ENCODE data around the gene FBXO3.
A peak's percentile ranks its signal among the peaks of the same experiment; 100 is the strongest.

The FBXO3 gene

GRCh38 chr11:33773404-33773986 is 825 bp downstream of the FBXO3 start:
- Histone ChIP-seq H3K9ac (ENCODE audit: low read length in 5 of 5) (peak overlapping the region; percentile 48 to 87 (median 76)), H3K36me3 (ENCODE audit: control insufficient read depth in 5 of 5, insufficient read depth in 5 of 5, low read length in 5 of 5) (peaks cover 11 to 16% (median 14%) of the 10 kb centered on the region in 5 donors), H3K27me3 (ENCODE audit: control insufficient read depth in 5 of 5, insufficient read depth in 4 of 5, low read length in 5 of 5) (peaks cover 0 to 7% (median 3%) of the 10 kb centered on the region in 5 donors), H3K4me3 (ENCODE audit: low read depth in 1 of 5, low read length in 5 of 5) (peak overlapping the region; percentile 80 to 95 (median 86)), H3K9me3 (ENCODE audit: control insufficient read depth in 5 of 5, low read length in 5 of 5) (no peaks in the 10 kb centered on the region), H3K27ac (ENCODE audit: low read depth, low read length) (peak overlapping the region; percentile 74), H3K4me1 (ENCODE audit: control insufficient read depth in 5 of 5, insufficient read depth in 5 of 5, low read length in 5 of 5) (peaks cover 0 to 34% (median 27%) of the 10 kb centered on the region in 5 donors)

- Histone ChIP-seq H3K9ac (ENCODE audit: low read length in 5 of 5) (peak overlapping the region in 1 of 5 donors; percentile 80), H3K27me3 (ENCODE audit: control insufficient read depth in 5 of 5, insufficient read depth in 4 of 5, low read length in 5 of 5) (peaks cover 0 to 1% (median 0%) of the 10 kb centered on the region in 5 donors), H3K9me3 (ENCODE audit: control insufficient read depth in 5 of 5, low read length in 5 of 5) (no peaks in the 10 kb centered on the region), H3K36me3 (ENCODE audit: control insufficient read depth in 5 of 5, insufficient read depth in 5 of 5, low read length in 5 of 5) (peaks cover 14 to 22% (median 20%) of the 10 kb centered on the region in 5 donors), H3K4me3 (ENCODE audit: low read depth in 1 of 5, low read length in 5 of 5) (peak overlapping the region in 3 of 5 donors; percentile 86 to 95 (median 94)), H3K4me1 (ENCODE audit: control insufficient read depth in 5 of 5, insufficient read depth in 5 of 5, low read length in 5 of 5) (peaks cover 0 to 34% (median 25%) of the 10 kb centered on the region in 5 donors), H3K27ac (ENCODE audit: low read depth, low read length) (no peak overlapping the region)
These were observed 1.4 kb downstream of the FBXO3 start for GRCh38 chr11:33772870-33773269.

GRCh38 chr11:33772300-33772699 is 2.0 kb downstream of the FBXO3 start:
- Histone ChIP-seq H3K27ac (ENCODE audit: low read depth, low read length) (no peak overlapping the region), H3K4me3 (ENCODE audit: low read depth in 1 of 5, low read length in 5 of 5) (no peak overlapping the region), H3K36me3 (ENCODE audit: control insufficient read depth in 5 of 5, insufficient read depth in 5 of 5, low read length in 5 of 5) (peaks cover 19 to 26% (median 25%) of the 10 kb centered on the region in 5 donors), H3K4me1 (ENCODE audit: control insufficient read depth in 5 of 5, insufficient read depth in 5 of 5, low read length in 5 of 5) (peaks cover 0 to 34% (median 25%) of the 10 kb centered on the region in 5 donors), H3K9ac (ENCODE audit: low read length in 5 of 5) (no peak overlapping the region), H3K9me3 (ENCODE audit: control insufficient read depth in 5 of 5, low read length in 5 of 5) (no peaks in the 10 kb centered on the region), H3K27me3 (ENCODE audit: control insufficient read depth in 5 of 5, insufficient read depth in 4 of 5, low read length in 5 of 5) (no peaks in the 10 kb centered on the region)

- no peaks in the 10 kb centered on the region for H3K27me3 ChIP-seq (ENCODE audit: control insufficient read depth in 5 of 5, insufficient read depth in 4 of 5, low read length in 5 of 5)
- H3K36me3 ChIP-seq (ENCODE audit: control insufficient read depth in 5 of 5, insufficient read depth in 5 of 5, low read length in 5 of 5), result peaks cover 35 to 46% (median 42%) of the 10 kb centered on the region in 5 donors
- no peak overlapping the region for H3K4me3 ChIP-seq (ENCODE audit: low read depth in 1 of 5, low read length in 5 of 5)
- H3K4me1 ChIP-seq (ENCODE audit: control insufficient read depth in 5 of 5, insufficient read depth in 5 of 5, low read length in 5 of 5), result peaks cover 0 to 30% (median 22%) of the 10 kb centered on the region in 5 donors
- H3K27ac ChIP-seq (ENCODE audit: low read depth, low read length), result no peak overlapping the region
- H3K9me3 ChIP-seq (ENCODE audit: control insufficient read depth in 5 of 5, low read length in 5 of 5), result no peaks in the 10 kb centered on the region
- H3K9ac ChIP-seq (ENCODE audit: low read length in 5 of 5), result no peak overlapping the region
These were observed 4.1 kb downstream of the FBXO3 start for GRCh38 chr11:33770236-33770635.

- peaks cover 39 to 52% (median 47%) of the 10 kb centered on the region in 5 donors for H3K36me3 ChIP-seq (ENCODE audit: control insufficient read depth in 5 of 5, insufficient read depth in 5 of 5, low read length in 5 of 5)
- H3K4me1 ChIP-seq (ENCODE audit: control insufficient read depth in 5 of 5, insufficient read depth in 5 of 5, low read length in 5 of 5), result peaks cover 0 to 23% (median 16%) of the 10 kb centered on the region in 5 donors
- H3K9ac ChIP-seq (ENCODE audit: low read length in 5 of 5), result no peak overlapping the region
- H3K4me3 ChIP-seq (ENCODE audit: low read depth in 1 of 5, low read length in 5 of 5), result no peak overlapping the region
- H3K27ac ChIP-seq (ENCODE audit: low read depth, low read length), result no peak overlapping the region
- H3K27me3 ChIP-seq (ENCODE audit: control insufficient read depth in 5 of 5, insufficient read depth in 4 of 5, low read length in 5 of 5), result no peaks in the 10 kb centered on the region
- H3K9me3 ChIP-seq (ENCODE audit: control insufficient read depth in 5 of 5, low read length in 5 of 5), result no peaks in the 10 kb centered on the region
These were observed 4.8 kb downstream of the FBXO3 start for GRCh38 chr11:33769542-33769941.

- no peaks in the 10 kb centered on the region for H3K27me3 ChIP-seq (ENCODE audit: control insufficient read depth in 5 of 5, insufficient read depth in 4 of 5, low read length in 5 of 5)
- no peak overlapping the region for H3K4me3 ChIP-seq (ENCODE audit: low read depth in 1 of 5, low read length in 5 of 5)
- no peak overlapping the region for H3K9ac ChIP-seq (ENCODE audit: low read length in 5 of 5)
- H3K9me3 ChIP-seq (ENCODE audit: control insufficient read depth in 5 of 5, low read length in 5 of 5), result peaks cover 0 to 6% (median 2%) of the 10 kb centered on the region in 5 donors
- H3K36me3 ChIP-seq (ENCODE audit: control insufficient read depth in 5 of 5, insufficient read depth in 5 of 5, low read length in 5 of 5), result peaks cover 53 to 63% (median 55%) of the 10 kb centered on the region in 5 donors
- H3K4me1 ChIP-seq (ENCODE audit: control insufficient read depth in 5 of 5, insufficient read depth in 5 of 5, low read length in 5 of 5), result peaks cover 0 to 9% (median 3%) of the 10 kb centered on the region in 5 donors
- H3K27ac ChIP-seq (ENCODE audit: low read depth, low read length), result no peak overlapping the region
These were observed 6.7 kb downstream of the FBXO3 start for GRCh38 chr11:33767624-33768023.

- no peak overlapping the region for H3K9ac ChIP-seq (ENCODE audit: low read length in 5 of 5)
- no peaks in the 10 kb centered on the region for H3K4me1 ChIP-seq (ENCODE audit: control insufficient read depth in 5 of 5, insufficient read depth in 5 of 5, low read length in 5 of 5)
- H3K9me3 ChIP-seq (ENCODE audit: control insufficient read depth in 5 of 5, low read length in 5 of 5), result peaks cover 0 to 6% (median 2%) of the 10 kb centered on the region in 5 donors
- H3K4me3 ChIP-seq (ENCODE audit: low read depth in 1 of 5, low read length in 5 of 5), result no peak overlapping the region
- H3K27ac ChIP-seq (ENCODE audit: low read depth, low read length), result no peak overlapping the region
- H3K36me3 ChIP-seq (ENCODE audit: control insufficient read depth in 5 of 5, insufficient read depth in 5 of 5, low read length in 5 of 5), result peaks cover 55 to 68% (median 58%) of the 10 kb centered on the region in 5 donors
- H3K27me3 ChIP-seq (ENCODE audit: control insufficient read depth in 5 of 5, insufficient read depth in 4 of 5, low read length in 5 of 5), result no peaks in the 10 kb centered on the region
These were observed 8.2 kb downstream of the FBXO3 start for GRCh38 chr11:33766085-33766484.

GRCh38 chr11:33761471-33761870 is 12.8 kb downstream of the FBXO3 start:
- H3K27ac ChIP-seq (ENCODE audit: low read depth, low read length), result no peak overlapping the region
- H3K27me3 ChIP-seq (ENCODE audit: control insufficient read depth in 5 of 5, insufficient read depth in 4 of 5, low read length in 5 of 5), result no peaks in the 10 kb centered on the region
- no peaks in the 10 kb centered on the region for H3K4me1 ChIP-seq (ENCODE audit: control insufficient read depth in 5 of 5, insufficient read depth in 5 of 5, low read length in 5 of 5)
- no peak overlapping the region for H3K9ac ChIP-seq (ENCODE audit: low read length in 5 of 5)
- H3K9me3 ChIP-seq (ENCODE audit: control insufficient read depth in 5 of 5, low read length in 5 of 5), result peaks cover 0 to 6% (median 2%) of the 10 kb centered on the region in 5 donors
- no peak overlapping the region for H3K4me3 ChIP-seq (ENCODE audit: low read depth in 1 of 5, low read length in 5 of 5)
- peaks cover 49 to 65% (median 60%) of the 10 kb centered on the region in 5 donors for H3K36me3 ChIP-seq (ENCODE audit: control insufficient read depth in 5 of 5, insufficient read depth in 5 of 5, low read length in 5 of 5)

- Histone ChIP-seq H3K27me3 (ENCODE audit: control insufficient read depth in 5 of 5, insufficient read depth in 4 of 5, low read length in 5 of 5) (no peaks in the 10 kb centered on the region), H3K9ac (ENCODE audit: low read length in 5 of 5) (no peak overlapping the region), H3K4me3 (ENCODE audit: low read depth in 1 of 5, low read length in 5 of 5) (no peak overlapping the region), H3K27ac (ENCODE audit: low read depth, low read length) (no peak overlapping the region), H3K36me3 (ENCODE audit: control insufficient read depth in 5 of 5, insufficient read depth in 5 of 5, low read length in 5 of 5) (peaks cover 39 to 71% (median 56%) of the 10 kb centered on the region in 5 donors), H3K4me1 (ENCODE audit: control insufficient read depth in 5 of 5, insufficient read depth in 5 of 5, low read length in 5 of 5) (no peaks in the 10 kb centered on the region), H3K9me3 (ENCODE audit: control insufficient read depth in 5 of 5, low read length in 5 of 5) (no peaks in the 10 kb centered on the region)
These were observed 20.9 kb downstream of the FBXO3 start for GRCh38 chr11:33753304-33753967.

GRCh38 chr11:33751878-33752277 is 22.4 kb downstream of the FBXO3 start:
- no peak overlapping the region for H3K27ac ChIP-seq (ENCODE audit: low read depth, low read length)
- H3K36me3 ChIP-seq (ENCODE audit: control insufficient read depth in 5 of 5, insufficient read depth in 5 of 5, low read length in 5 of 5), result peaks cover 36 to 64% (median 47%) of the 10 kb centered on the region in 5 donors
- H3K27me3 ChIP-seq (ENCODE audit: control insufficient read depth in 5 of 5, insufficient read depth in 4 of 5, low read length in 5 of 5), result no peaks in the 10 kb centered on the region
- no peak overlapping the region for H3K9ac ChIP-seq (ENCODE audit: low read length in 5 of 5)
- H3K4me3 ChIP-seq (ENCODE audit: low read depth in 1 of 5, low read length in 5 of 5), result no peak overlapping the region
- no peaks in the 10 kb centered on the region for H3K9me3 ChIP-seq (ENCODE audit: control insufficient read depth in 5 of 5, low read length in 5 of 5)
- H3K4me1 ChIP-seq (ENCODE audit: control insufficient read depth in 5 of 5, insufficient read depth in 5 of 5, low read length in 5 of 5), result no peaks in the 10 kb centered on the region
